Liver (tissue), 9 donors: ENCODE data around the gene ZNF502. TPM values are rescaled to one million over a fixed set of nuclear protein-coding genes. Genes with fewer than 3 reads are reported as not detected.
A peak's percentile ranks its signal among the peaks of the same experiment; 100 is the strongest.

Experiments used
- DNase-seq: peaks from one replicate; pipeline ENCODE4 v3.0.0-alpha.2; 2017; ENCODE audit warnings: low spot score
- H3K27ac ChIP-seq, 2 donors: one replicate each; pipeline ENCODE4 v1.7.0; 2013; ENCODE audit warnings: inconsistent platforms in 2 of 2, low read length in 2 of 2, control low read depth in 1 of 2, low read depth in 1 of 2, mild to moderate bottlenecking in 1 of 2
- H3K27me3 ChIP-seq, 4 donors: one replicate each; pipeline versions ENCODE4 v1.6.1 to v1.7.0; 2013; ENCODE audit warnings: low read length in 3 of 4, inconsistent platforms in 1 of 4, mild to moderate bottlenecking in 1 of 4, moderate library complexity in 1 of 4; ENCODE audit not compliant: control insufficient read depth in 4 of 4, insufficient read depth in 4 of 4
- H3K36me3 ChIP-seq, 4 donors: one replicate each; pipeline versions ENCODE4 v1.6.1 to v1.7.0; 2013; ENCODE audit warnings: low read length in 3 of 4, mild to moderate bottlenecking in 3 of 4, low read depth in 1 of 4, moderate library complexity in 1 of 4; ENCODE audit not compliant: control insufficient read depth in 4 of 4, insufficient read depth in 3 of 4
- H3K4me1 ChIP-seq, 4 donors: one replicate each; pipeline versions ENCODE4 v1.6.1 to v1.7.0; 2013; ENCODE audit warnings: low read length in 3 of 4, mild to moderate bottlenecking in 3 of 4, moderate library complexity in 1 of 4; ENCODE audit not compliant: control insufficient read depth in 4 of 4, insufficient read depth in 4 of 4
- H3K4me3 ChIP-seq, 3 donors: one replicate each; pipeline versions ENCODE4 v1.6.1 to v1.7.0; 2013; ENCODE audit warnings: low read length in 3 of 3, control low read depth in 1 of 3, low read depth in 1 of 3, mild to moderate bottlenecking in 1 of 3
- H3K9ac ChIP-seq, 2 donors: one replicate each; pipeline ENCODE4 v1.7.0; 2013; ENCODE audit warnings: low read length in 2 of 2, mild to moderate bottlenecking in 2 of 2, moderate library complexity in 2 of 2, control low read depth in 1 of 2, low read depth in 1 of 2
- H3K9me3 ChIP-seq, 4 donors: one replicate each; pipeline versions ENCODE4 v1.6.1 to v1.7.0; 2013; ENCODE audit warnings: low read length in 3 of 4; ENCODE audit not compliant: control insufficient read depth in 4 of 4
- ATF3 ChIP-seq: IDR thresholded peaks from 2 replicates; pipeline ENCODE4 v1.6.1; 2016; ENCODE audit warnings: antibody characterized with exemption
- CTCF ChIP-seq: fragments of 150-350 bp; IDR thresholded peaks from 2 replicates; pipeline ENCODE4 v1.5.1; 2017; ENCODE audit warnings: improper control_type of control experiment, low read depth, low read length; ENCODE audit not compliant: missing input control
- EGR1 ChIP-seq, 2 donors: IDR thresholded peaks; 2 replicates each; pipeline ENCODE4 v1.6.1; 2016 to 2018; ENCODE audit warnings: antibody characterized with exemption in 2 of 2, low read depth in 2 of 2
- FOXA1 ChIP-seq: IDR thresholded peaks from 2 replicates; pipeline ENCODE4 v1.6.1; 2016; ENCODE audit warnings: antibody characterized with exemption
- FOXA2 ChIP-seq: IDR thresholded peaks from 2 replicates; pipeline ENCODE4 v1.6.1; 2016; ENCODE audit warnings: antibody characterized with exemption
- GABPA ChIP-seq, 2 donors: IDR thresholded peaks in 1 of 2; conservative IDR thresholded peaks in 1 of 2; 2 replicates each; pipeline ENCODE4 v1.6.1; 2016; ENCODE audit warnings: antibody characterized with exemption in 2 of 2, mild to moderate bottlenecking in 1 of 2, moderate library complexity in 1 of 2
- HNF4A ChIP-seq, 2 donors: conservative IDR thresholded peaks; 2 replicates each; pipeline ENCODE4 v1.6.1; 2016; ENCODE audit warnings: antibody characterized with exemption in 2 of 2, mild to moderate bottlenecking in 2 of 2
- HNF4G ChIP-seq: IDR thresholded peaks from 2 replicates; pipeline ENCODE4 v1.6.1; 2016; ENCODE audit warnings: antibody characterized with exemption
- JUND ChIP-seq, 2 donors: IDR thresholded peaks; 2 replicates each; pipeline ENCODE4 v1.6.1; 2016; ENCODE audit warnings: antibody characterized with exemption in 2 of 2
- MAX ChIP-seq: IDR thresholded peaks from 2 replicates; pipeline ENCODE4 v1.6.1; 2016; ENCODE audit warnings: antibody characterized with exemption
- NR2F2 ChIP-seq: IDR thresholded peaks from 2 replicates; pipeline ENCODE4 v1.6.1; 2016; ENCODE audit warnings: antibody characterized with exemption
- RAD21 ChIP-seq, 2 donors: IDR thresholded peaks; 2 replicates each; pipeline ENCODE4 v1.6.1; 2016; ENCODE audit warnings: antibody characterized with exemption in 2 of 2, mild to moderate bottlenecking in 2 of 2
- REST ChIP-seq: IDR thresholded peaks from 2 replicates; pipeline ENCODE4 v1.6.1; 2016; ENCODE audit warnings: antibody characterized with exemption, mild to moderate bottlenecking
- RXRA ChIP-seq, 2 donors: IDR thresholded peaks; 2 replicates each; pipeline ENCODE4 v1.6.1; 2017 to 2018; ENCODE audit warnings: antibody characterized with exemption in 2 of 2, mild to moderate bottlenecking in 1 of 2
- SP1 ChIP-seq: IDR thresholded peaks from 2 replicates; pipeline ENCODE4 v1.6.1; 2018; ENCODE audit warnings: antibody characterized with exemption, mild to moderate bottlenecking
- TAF1 ChIP-seq: conservative IDR thresholded peaks from 2 replicates; pipeline ENCODE4 v1.6.1; 2016; ENCODE audit warnings: antibody characterized with exemption, mild to moderate bottlenecking
- YY1 ChIP-seq: IDR thresholded peaks from 2 replicates; pipeline ENCODE4 v1.6.1; 2016; ENCODE audit warnings: antibody characterized with exemption, mild to moderate bottlenecking
- ZBTB33 ChIP-seq: IDR thresholded peaks from 2 replicates; pipeline ENCODE4 v1.6.1; 2016; ENCODE audit warnings: antibody characterized with exemption
- WGBS: extraction: QIAGEN DNeasy Blood & Tissue Kit; methylation state at CpG from one replicate; pipeline ENCODE4 v1.1.7; 2013; 5-methylcytosine and 5-hydroxymethylcytosine counted together
- polyA plus RNA-seq, 2 donors: library from polyadenylated mRNA; stranded (reverse) in 1 of 2; unstranded in 1 of 2; fragments of 200-250 nt in 1 of 2; fragments of >200 nt in 1 of 2; fragmentation: Nextera tagmentation in 1 of 2; extraction: Ambion mirVana in 1 of 2; gene quantifications; one replicate each; pipeline versions ENCODE4 v1.2.1 to v1.2.3, GENCODE V29; 2013 to 2015
- total RNA-seq, 2 donors: library from RNA; depleted of rRNA; stranded (reverse); fragments of >200 nt; gene quantifications; one replicate each; pipeline ENCODE4 v1.2.3, GENCODE V29; 2014
- donor health status: healthy.
- donor health status: healthy.
- donor health status: healthy.
- donor health status: healthy.
- donor health status: healthy.

ZNF502 gene
- total and polyA plus RNA-seq, 4 donors = 0.75 to 2.1 (median 1.3) TPM

GRCh38 chr3:44761101-44761423, 48.6 kb downstream of the ZNF502 start:
- peaks cover 0 to 11% (median 0%) of the 10 kb centered on the region in 4 donors for H3K36me3 ChIP-seq
- peak overlapping the region; percentile 59 to 67 for H3K27ac ChIP-seq
- WGBS = 1% methylated on average over 15 of the region's 15 CpGs
- DNase-seq = no peak
- H3K4me3 ChIP-seq = peak overlapping the region; percentile 68 to 90 (median 72)
- peaks cover 0 to 11% (median 8%) of the 10 kb centered on the region in 4 donors for H3K9me3 ChIP-seq
- H3K4me1 ChIP-seq = peaks cover 3 to 13% (median 8%) of the 10 kb centered on the region in 4 donors
- H3K27me3 ChIP-seq = peaks cover 0 to 3% (median 0%) of the 10 kb centered on the region in 4 donors
- no peak for TF ChIP-seq HNF4A (conservative IDR thresholded peaks at IDR 0.05)
- no peak for TF ChIP-seq EGR1 (IDR thresholded peaks at IDR 0.05; ENCODE audit: low read depth in 2 of 2)
- TF ChIP-seq FOXA2 = no peak
- TF ChIP-seq FOXA1 = no peak
- TF ChIP-seq JUND (IDR thresholded peaks at IDR 0.05) = no peak
- peak overlapping the region; percentile 71 to 82 for H3K9ac ChIP-seq

GRCh38 chr3:44761424-44762169, 49.1 kb downstream of the ZNF502 start, which contains the start of the genes KIAA1143 and KIF15:
TSS of gene KIAA1143 (minus strand) at chr3:44761619. CDS start at chr3:44761602, 17 bp downstream.
TSS of gene KIF15 (plus strand) at chr3:44761794. CDS start at chr3:44761866, 72 bp downstream.
- H3K27ac ChIP-seq = peak within 1 kb of the TSS; percentile 59 to 67
- peak within 1 kb of the TSS; percentile 71 to 82 for H3K9ac ChIP-seq
- peak; percentile 99 for DNase-seq
- peak within 1 kb of the TSS; percentile 68 to 90 (median 72) for H3K4me3 ChIP-seq
- 5% methylated on average over 64 of the region's 64 CpGs for WGBS
- TF ChIP-seq ZBTB33 (no peak), CTCF (no peak), SP1 (peak; percentile 75), YY1 (peak; percentile 100), HNF4A (conservative IDR thresholded peaks at IDR 0.05) (no peak), NR2F2 (no peak), TAF1 (peak; percentile 26), RAD21 (IDR thresholded peaks at IDR 0.05) (peak; percentile 23 to 29), JUND (IDR thresholded peaks at IDR 0.05) (no peak), REST (no peak), FOXA2 (no peak), EGR1 (IDR thresholded peaks at IDR 0.05; ENCODE audit: low read depth in 2 of 2) (peak in 1 of 2 donors; percentile 44), FOXA1 (no peak), HNF4G (no peak), MAX (peak; percentile 63), RXRA (IDR thresholded peaks at IDR 0.05) (no peak), GABPA (IDR thresholded peaks at IDR 0.05 in 1 of 2, conservative IDR thresholded peaks at IDR 0.05 in 1 of 2) (peak in 1 of 2 donors; percentile 83), ATF3 (no peak)
- peaks cover 0 to 11% (median 0%) of the 10 kb centered on the region in 4 donors for H3K36me3 ChIP-seq
- peaks cover 3 to 13% (median 8%) of the 10 kb centered on the region in 4 donors for H3K4me1 ChIP-seq
- peaks cover 4 to 10% (median 8%) of the 10 kb centered on the region in 4 donors for H3K9me3 ChIP-seq
- H3K27me3 ChIP-seq = peaks cover 0 to 3% (median 0%) of the 10 kb centered on the region in 4 donors
